GM12801 (cell line): ENCODE data around the gene MDM2.

Source experiments
- TF ChIP-seq, protein P1 (sequence below): IDR thresholded peaks from one replicate; pipeline ENCODE4 v1.5.1; 2011; ENCODE audit warnings: control low read depth; ENCODE audit not compliant: insufficient read length; ENCODE audit errors: extremely low read depth

MDM2 gene

DNA sequence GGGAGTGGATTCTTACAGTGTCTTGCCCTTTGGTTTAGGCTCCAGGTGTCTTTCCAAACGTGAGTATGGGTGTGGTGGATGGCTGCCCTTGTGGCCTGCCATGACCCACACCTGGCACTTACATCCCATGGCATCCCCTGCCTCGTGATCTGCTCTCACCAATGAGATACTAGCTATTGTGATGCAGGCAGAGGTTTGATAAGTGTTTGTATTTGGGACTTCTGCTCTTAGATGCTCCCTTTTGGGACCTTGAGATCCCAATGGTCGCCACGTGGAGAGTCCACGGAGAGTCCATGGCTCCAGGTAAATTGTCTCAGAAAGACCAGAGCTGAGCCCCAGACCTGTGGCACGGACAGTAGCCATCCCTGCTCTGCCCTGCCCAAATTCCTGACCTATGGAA, 62.5 kb downstream of the MDM2 start:
- TF ChIP-seq, protein P1, sequence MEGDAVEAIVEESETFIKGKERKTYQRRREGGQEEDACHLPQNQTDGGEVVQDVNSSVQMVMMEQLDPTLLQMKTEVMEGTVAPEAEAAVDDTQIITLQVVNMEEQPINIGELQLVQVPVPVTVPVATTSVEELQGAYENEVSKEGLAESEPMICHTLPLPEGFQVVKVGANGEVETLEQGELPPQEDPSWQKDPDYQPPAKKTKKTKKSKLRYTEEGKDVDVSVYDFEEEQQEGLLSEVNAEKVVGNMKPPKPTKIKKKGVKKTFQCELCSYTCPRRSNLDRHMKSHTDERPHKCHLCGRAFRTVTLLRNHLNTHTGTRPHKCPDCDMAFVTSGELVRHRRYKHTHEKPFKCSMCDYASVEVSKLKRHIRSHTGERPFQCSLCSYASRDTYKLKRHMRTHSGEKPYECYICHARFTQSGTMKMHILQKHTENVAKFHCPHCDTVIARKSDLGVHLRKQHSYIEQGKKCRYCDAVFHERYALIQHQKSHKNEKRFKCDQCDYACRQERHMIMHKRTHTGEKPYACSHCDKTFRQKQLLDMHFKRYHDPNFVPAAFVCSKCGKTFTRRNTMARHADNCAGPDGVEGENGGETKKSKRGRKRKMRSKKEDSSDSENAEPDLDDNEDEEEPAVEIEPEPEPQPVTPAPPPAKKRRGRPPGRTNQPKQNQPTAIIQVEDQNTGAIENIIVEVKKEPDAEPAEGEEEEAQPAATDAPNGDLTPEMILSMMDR, result no peak

DNA sequence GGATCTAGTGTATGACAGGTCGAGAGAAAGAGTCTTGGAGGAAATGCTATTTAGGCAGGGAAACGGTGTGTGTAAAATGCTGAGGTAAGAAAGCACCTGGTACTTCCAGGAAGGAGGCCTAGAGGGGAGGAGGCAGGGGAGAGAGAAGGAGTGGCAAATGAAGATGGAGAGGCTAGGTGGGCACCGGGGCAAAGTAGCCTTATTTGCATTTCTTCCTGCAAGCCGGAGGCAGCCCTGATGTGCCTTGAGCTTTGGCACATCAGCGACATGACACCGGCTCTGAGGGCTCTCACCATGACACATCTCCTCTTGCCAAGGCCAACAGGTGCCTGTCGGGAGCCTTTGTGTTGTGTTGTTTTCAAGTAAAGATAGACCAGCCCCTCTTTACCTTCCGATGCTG, 63.4 kb downstream of the MDM2 start:
- TF ChIP-seq, protein P1, result no peak

DNA sequence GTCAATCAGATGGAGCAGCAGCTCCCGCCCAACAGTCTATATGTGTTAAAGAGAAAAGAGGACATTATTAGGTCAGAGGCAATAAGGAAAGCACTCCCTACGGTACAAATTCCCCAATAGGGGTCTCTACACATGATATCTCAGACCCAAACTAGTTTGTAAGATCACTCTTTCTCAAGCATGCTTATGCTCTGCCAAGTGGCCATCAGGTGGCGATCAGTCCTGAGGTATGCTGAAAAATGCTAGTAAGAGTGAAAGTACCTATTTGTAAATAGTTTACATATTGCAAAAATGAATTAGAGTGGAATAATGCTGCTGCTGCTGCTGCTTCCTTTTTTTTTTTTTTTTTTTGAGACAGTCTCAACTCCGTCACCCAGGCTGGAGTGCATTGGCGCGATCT, 63.9 kb downstream of the MDM2 start:
- TF ChIP-seq, protein P1, result no peak

DNA sequence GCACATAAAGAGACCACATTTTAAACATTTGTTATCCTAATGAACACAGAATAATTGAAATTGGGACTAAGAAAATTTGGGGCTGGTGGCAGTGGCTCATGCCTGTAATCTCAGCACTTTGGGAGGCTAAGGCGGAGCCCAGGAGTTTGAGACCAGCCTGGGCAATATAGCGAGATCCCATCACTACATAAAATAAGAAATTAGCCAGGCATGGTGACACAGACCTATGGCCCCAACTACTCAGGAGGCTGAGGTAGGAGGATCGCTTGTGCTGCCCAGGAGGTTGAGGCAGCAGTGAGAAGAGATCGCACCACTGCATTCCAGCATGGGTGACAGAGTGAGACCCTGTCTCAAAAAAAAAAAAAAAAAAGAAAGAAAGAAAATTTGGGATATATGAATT, 65.3 kb downstream of the MDM2 start:
- TF ChIP-seq, protein P1, result no peak

DNA sequence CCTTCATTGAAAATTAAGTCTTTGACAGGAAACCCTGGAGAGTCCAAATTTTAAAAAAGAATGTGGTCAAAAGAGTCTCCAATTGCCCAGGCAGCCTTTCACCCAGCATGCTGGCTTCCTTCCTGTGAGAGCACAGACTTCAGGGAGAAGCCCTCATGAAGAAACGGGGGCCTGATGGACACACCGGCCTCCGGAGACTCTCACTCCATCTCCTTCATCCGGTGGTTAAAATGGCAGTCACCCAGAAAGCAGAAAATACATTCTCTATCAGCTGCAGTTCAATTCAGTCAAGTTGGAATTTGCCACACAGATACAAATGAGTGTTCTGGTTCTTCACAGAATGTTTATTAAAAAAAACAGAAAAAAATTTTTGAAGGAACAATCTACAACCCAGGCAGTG, 68.5 kb downstream of the MDM2 start:
- TF ChIP-seq, protein P1, result no peak

DNA sequence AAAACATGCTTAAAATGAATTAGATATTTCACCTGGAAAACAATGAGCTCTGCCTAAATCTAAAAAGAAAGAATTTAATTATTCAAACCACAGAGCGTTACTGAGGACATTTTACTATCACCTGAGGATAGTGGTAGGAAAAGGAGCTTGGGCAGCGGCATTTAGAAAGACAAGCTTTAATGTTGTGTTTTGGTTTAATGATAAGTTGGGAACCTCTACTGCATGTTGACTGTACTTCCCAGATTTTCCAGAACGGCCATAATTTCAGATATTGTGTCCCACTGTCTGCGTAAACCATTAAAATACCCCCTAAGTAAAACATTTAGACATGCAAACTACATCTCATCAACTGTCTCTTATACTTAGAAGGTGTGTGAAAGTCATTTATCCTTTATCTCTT, 69.6 kb downstream of the MDM2 start:
- TF ChIP-seq, protein P1, result no peak

DNA sequence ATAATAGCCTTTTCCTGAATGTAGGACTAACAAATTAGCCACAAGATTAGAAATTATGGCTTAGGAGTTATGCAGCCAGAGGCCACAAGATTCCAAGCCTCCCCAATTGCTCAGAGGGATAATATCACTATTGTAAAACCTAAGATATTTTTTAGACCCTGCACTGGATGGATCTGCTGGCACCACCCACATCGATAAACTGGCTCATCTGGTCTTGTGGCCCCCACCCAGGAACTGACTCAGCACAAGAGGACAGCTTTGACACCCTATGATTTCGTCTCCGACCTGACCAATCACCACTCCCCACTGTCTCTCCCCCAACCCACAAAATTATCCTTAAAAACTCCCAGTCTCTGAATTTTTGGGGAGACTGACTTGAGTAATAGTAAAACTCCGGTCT, 70.3 kb downstream of the MDM2 start:
- TF ChIP-seq, protein P1, result no peak

DNA sequence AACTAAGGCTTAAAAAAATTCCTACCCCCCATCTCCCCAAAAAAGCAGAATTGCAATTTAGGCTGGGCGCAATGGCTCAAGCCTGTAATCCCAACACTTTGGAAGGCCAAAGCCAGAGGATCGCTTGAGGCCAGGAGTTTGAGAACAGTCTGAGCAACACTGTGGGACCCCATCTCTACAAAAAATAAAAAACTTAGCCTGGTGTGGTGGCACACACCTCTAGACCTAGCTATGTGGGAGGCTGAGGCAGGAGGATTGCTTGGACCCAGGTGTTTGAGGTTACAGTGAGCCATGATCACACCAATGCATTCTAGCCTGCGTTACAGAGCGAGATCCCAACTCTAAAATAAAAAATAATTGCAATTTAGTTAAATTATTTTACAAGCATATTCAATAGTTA, 70.9 kb downstream of the MDM2 start:
- TF ChIP-seq, protein P1, result no peak
